ENCODE measurements around the gene CEP41. TPM values are rescaled to one million over a fixed set of nuclear protein-coding genes. Genes with fewer than 3 reads are reported as not detected.

Gene CEP41
- total and polyA plus RNA-seq, 10 of the 15 experiments (the other 5 are each of a cell fraction or from before 2014, with no cell fraction given): 11.4 to 43.0 (median 24.7) TPM

GRCh38 chr7:130384841-130385599 is 55.8 kb downstream of the CEP41 start:
- DNase-seq (ENCODE audit: low read depth, low spot score) (no peak), FAIRE-seq (no peak), ATAC-seq (no peak)
- Histone ChIP-seq H3K36me3 (ENCODE audit: control insufficient read depth in 2 of 2, insufficient read depth in 2 of 2, low read length in 1 of 2) (no peaks in the 10 kb centered on the region), H3K9ac (ENCODE audit: control insufficient read depth, insufficient read depth, low read length) (no peak overlapping the region), H3K27me3 (replicated peaks in 1 of 2; ENCODE audit: control insufficient read depth in 2 of 2, insufficient read depth in 2 of 2, low read length in 1 of 2) (no peaks in the 10 kb centered on the region), H3K4me2 (ENCODE audit: control insufficient read depth, insufficient read depth) (no peak overlapping the region), H3K9me3 (replicated peaks; ENCODE audit: control insufficient read depth, insufficient read depth, low read length) (no peaks in the 10 kb centered on the region; the same call in 2 of the 3 replicates), H3K4me1 (ENCODE audit: control insufficient read depth, insufficient read depth, low read length) (no peaks in the 10 kb centered on the region), H3K4me3 (no peak overlapping the region), H4K20me1 (ENCODE audit: control insufficient read depth, insufficient read depth) (no peaks in the 10 kb centered on the region), H3K79me2 (ENCODE audit: control insufficient read depth, insufficient read depth, low read length) (no peaks in the 10 kb centered on the region), H2AFZ (ENCODE audit: control insufficient read depth, low read depth, low read length) (no peak overlapping the region), H3K27ac (ENCODE audit: control insufficient read depth, insufficient read depth) (no peak overlapping the region)
- in situ Hi-C loops (cut with MboI): no loop called here
- 60% methylated on average over 13 of the region's 13 CpGs for WGBS (ENCODE audit: insufficient coverage, insufficient replicate concordance, low lambda C conversion rate, missing lambda C conversion rate)
- no peak for TF ChIP-seq SUZ12 (IDR thresholded peaks at IDR 0.05; ENCODE audit: unreplicated experiment)
- no peak for TF ChIP-seq SPI1 (IDR thresholded peaks at IDR 0.05; ENCODE audit: borderline replicate concordance, insufficient read depth, low read depth, low read length)
- TF ChIP-seq ZSCAN29 (IDR thresholded peaks at IDR 0.05): no peak
- TF ChIP-seq ATF2 (IDR thresholded peaks at IDR 0.05; ENCODE audit: low read length): no peak
- no peak for TF ChIP-seq MYB (IDR thresholded peaks at IDR 0.05; ENCODE audit: borderline replicate concordance, low read depth, low read length)
- no peak for TF ChIP-seq JUNB (IDR thresholded peaks at IDR 0.05)
- no peak for TF ChIP-seq CBX3 (IDR thresholded peaks at IDR 0.05; ENCODE audit: borderline replicate concordance, low read depth)
- no peak for TF ChIP-seq NFYB (IDR thresholded peaks at IDR 0.05; ENCODE audit: insufficient read depth, low read depth, low read length)
- no peak for TF ChIP-seq BCL11A (IDR thresholded peaks at IDR 0.05; ENCODE audit: low read depth, low read length)
- TF ChIP-seq MTA2 (IDR thresholded peaks at IDR 0.05; ENCODE audit: low read depth): no peak
- TF ChIP-seq, protein P1, sequence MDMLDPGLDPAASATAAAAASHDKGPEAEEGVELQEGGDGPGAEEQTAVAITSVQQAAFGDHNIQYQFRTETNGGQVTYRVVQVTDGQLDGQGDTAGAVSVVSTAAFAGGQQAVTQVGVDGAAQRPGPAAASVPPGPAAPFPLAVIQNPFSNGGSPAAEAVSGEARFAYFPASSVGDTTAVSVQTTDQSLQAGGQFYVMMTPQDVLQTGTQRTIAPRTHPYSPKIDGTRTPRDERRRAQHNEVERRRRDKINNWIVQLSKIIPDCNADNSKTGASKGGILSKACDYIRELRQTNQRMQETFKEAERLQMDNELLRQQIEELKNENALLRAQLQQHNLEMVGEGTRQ (IDR thresholded peaks at IDR 0.05; ENCODE audit: borderline replicate concordance, low read depth, low read length): no peak
- TF ChIP-seq NR2C2 (IDR thresholded peaks at IDR 0.05; ENCODE audit: borderline replicate concordance, control insufficient read depth, insufficient read length, low read depth): no peak
- TF ChIP-seq GABPA (IDR thresholded peaks at IDR 0.05; ENCODE audit: low read depth): no peak
- TF ChIP-seq YBX1 (IDR thresholded peaks at IDR 0.05): no peak
- TF ChIP-seq, protein P2, sequence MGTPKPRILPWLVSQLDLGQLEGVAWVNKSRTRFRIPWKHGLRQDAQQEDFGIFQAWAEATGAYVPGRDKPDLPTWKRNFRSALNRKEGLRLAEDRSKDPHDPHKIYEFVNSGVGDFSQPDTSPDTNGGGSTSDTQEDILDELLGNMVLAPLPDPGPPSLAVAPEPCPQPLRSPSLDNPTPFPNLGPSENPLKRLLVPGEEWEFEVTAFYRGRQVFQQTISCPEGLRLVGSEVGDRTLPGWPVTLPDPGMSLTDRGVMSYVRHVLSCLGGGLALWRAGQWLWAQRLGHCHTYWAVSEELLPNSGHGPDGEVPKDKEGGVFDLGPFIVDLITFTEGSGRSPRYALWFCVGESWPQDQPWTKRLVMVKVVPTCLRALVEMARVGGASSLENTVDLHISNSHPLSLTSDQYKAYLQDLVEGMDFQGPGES (IDR thresholded peaks at IDR 0.05): no peak
- TF ChIP-seq SREBF1 (IDR thresholded peaks at IDR 0.05; ENCODE audit: low read length): no peak
- no peak for TF ChIP-seq ZNF622 (IDR thresholded peaks at IDR 0.05)
- TF ChIP-seq, protein P3, sequence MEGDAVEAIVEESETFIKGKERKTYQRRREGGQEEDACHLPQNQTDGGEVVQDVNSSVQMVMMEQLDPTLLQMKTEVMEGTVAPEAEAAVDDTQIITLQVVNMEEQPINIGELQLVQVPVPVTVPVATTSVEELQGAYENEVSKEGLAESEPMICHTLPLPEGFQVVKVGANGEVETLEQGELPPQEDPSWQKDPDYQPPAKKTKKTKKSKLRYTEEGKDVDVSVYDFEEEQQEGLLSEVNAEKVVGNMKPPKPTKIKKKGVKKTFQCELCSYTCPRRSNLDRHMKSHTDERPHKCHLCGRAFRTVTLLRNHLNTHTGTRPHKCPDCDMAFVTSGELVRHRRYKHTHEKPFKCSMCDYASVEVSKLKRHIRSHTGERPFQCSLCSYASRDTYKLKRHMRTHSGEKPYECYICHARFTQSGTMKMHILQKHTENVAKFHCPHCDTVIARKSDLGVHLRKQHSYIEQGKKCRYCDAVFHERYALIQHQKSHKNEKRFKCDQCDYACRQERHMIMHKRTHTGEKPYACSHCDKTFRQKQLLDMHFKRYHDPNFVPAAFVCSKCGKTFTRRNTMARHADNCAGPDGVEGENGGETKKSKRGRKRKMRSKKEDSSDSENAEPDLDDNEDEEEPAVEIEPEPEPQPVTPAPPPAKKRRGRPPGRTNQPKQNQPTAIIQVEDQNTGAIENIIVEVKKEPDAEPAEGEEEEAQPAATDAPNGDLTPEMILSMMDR (IDR thresholded peaks at IDR 0.05 in 2 of 3, conservative IDR thresholded peaks at IDR 0.05 in 1 of 3; ENCODE audit: control insufficient read depth in 2 of 3, extremely low read depth in 1 of 3, insufficient read depth in 1 of 3, low read depth in 3 of 3, low read length in 3 of 3): no peak
- intact Hi-C loops (cut with micrococcal nuclease; ENCODE audit: unreplicated experiment): no loop called here
- ChIA-PET CTCF (no interaction called here), RAD21 (ENCODE audit: unreplicated experiment) (no interaction called here), SMC1A (ENCODE audit: uncharacterized antibody, unreplicated experiment) (no interaction called here), POLR2A (no interaction called here)
- no TSS peak for BruUV-seq (replicated peaks)

All from GM12878 (cell line).